T-cell (primary cell): ENCODE measurements around the gene ETS1. TPM values are rescaled to one million over a fixed set of nuclear protein-coding genes. Genes with fewer than 3 reads are reported as not detected.
A peak's percentile ranks its signal among the peaks of the same experiment; 100 is the strongest.

Experiments used
- ATAC-seq, 4 experiments: fragments of 200-7000 bp in 3 of 4; fragments of 150-1000 bp in 1 of 4; cut with Tn5 transposase; replicated peaks in 1 of 4; 1 replicate in 3 of 4; 2 replicates in 1 of 4; pipeline ENCODE4 v1.10.0; 2021; ENCODE audit warnings: moderate library complexity in 3 of 4, mild to moderate bottlenecking in 2 of 4, moderate number of reproducible peaks in 1 of 4
- CTCF ChIA-PET, 2 donors: fragments of 300-600 bp; sonication (Branson Sonifier 250); formaldehyde crosslinking; loops; one replicate each; lab custom pipeline; 2022; ENCODE audit warnings: antibody characterized with exemption in 2 of 2; lab: Charles Lee
- POLR2A ChIA-PET, 2 donors: fragments of 300-600 bp; sonication (Branson Sonifier 250); formaldehyde crosslinking; loops; one replicate each; lab custom pipeline; 2022; ENCODE audit warnings: antibody characterized with exemption in 2 of 2; lab: Charles Lee
- DNase-seq, 35 experiments: peaks; one replicate each; pipeline versions ENCODE4 v3.0.0 to v3.0.0-alpha.2; 2013 to 2023
- H3K27ac ChIP-seq: one replicate; pipeline ENCODE4 v1.5.1; 2013; ENCODE audit warnings: low read length
- H3K27me3 ChIP-seq, 2 experiments: replicated peaks in 1 of 2; 1 replicate in 1 of 2; 2 replicates in 1 of 2; pipeline versions ENCODE4 v1.6.1 to v1.7.0; 2013; ENCODE audit warnings: low read length in 1 of 2, mixed read lengths in 1 of 2; ENCODE audit not compliant: control insufficient read depth in 2 of 2, insufficient read depth in 2 of 2; ENCODE audit errors: extremely low read depth in 1 of 2
- H3K36me3 ChIP-seq, 2 donors: 1 replicate in 1 of 2; 2 replicates in 1 of 2; pipeline versions ENCODE4 v1.6.1 to v1.7.0; 2013; ENCODE audit warnings: low read length in 1 of 2; ENCODE audit not compliant: control insufficient read depth in 2 of 2, insufficient read depth in 1 of 2; ENCODE audit errors: extremely low read depth in 1 of 2
- H3K4me1 ChIP-seq, 2 experiments: 1 replicate in 1 of 2; 2 replicates in 1 of 2; pipeline versions ENCODE4 v1.6.1 to v1.7.0; 2013; ENCODE audit warnings: low read length in 2 of 2, mixed read lengths in 1 of 2; ENCODE audit not compliant: insufficient read depth in 2 of 2, control insufficient read depth in 1 of 2; ENCODE audit errors: extremely low read depth in 1 of 2
- H3K4me3 ChIP-seq, 2 donors: 1 replicate in 1 of 2; 2 replicates in 1 of 2; pipeline versions ENCODE4 v1.5.1 to v1.7.0; 2013; ENCODE audit warnings: mild to moderate bottlenecking in 2 of 2, low read length in 1 of 2, moderate library complexity in 1 of 2; ENCODE audit not compliant: control insufficient read depth in 1 of 2; ENCODE audit errors: extremely low read depth in 1 of 2
- H3K9me3 ChIP-seq: 2 replicates; pipeline ENCODE4 v1.7.0; 2013
- H3K27ac Mint-ChIP-seq, 2 donors: one replicate each; pipeline ENCODE4 v1.8.0; 2020 to 2021; ENCODE audit warnings: mild to moderate bottlenecking in 2 of 2, mixed read lengths in 2 of 2
- H3K27me3 Mint-ChIP-seq, 2 donors: one replicate each; pipeline ENCODE4 v1.8.0; 2021 to 2022; ENCODE audit warnings: mixed read lengths in 2 of 2
- H3K36me3 Mint-ChIP-seq: one replicate; pipeline ENCODE4 v1.8.0; 2021; ENCODE audit warnings: mixed read lengths
- H3K4me1 Mint-ChIP-seq, 3 donors: one replicate each; pipeline ENCODE4 v1.8.0; 2020 to 2022; ENCODE audit warnings: mixed read lengths in 3 of 3, mild to moderate bottlenecking in 1 of 3
- H3K4me3 Mint-ChIP-seq, 3 donors: one replicate each; pipeline ENCODE4 v1.8.0; 2020 to 2022; ENCODE audit warnings: mild to moderate bottlenecking in 3 of 3, mixed read lengths in 3 of 3, moderate library complexity in 3 of 3
- H3K9me3 Mint-ChIP-seq, 3 donors: one replicate each; pipeline ENCODE4 v1.8.0; 2020 to 2022; ENCODE audit warnings: mixed read lengths in 3 of 3
- WGBS: methylation state at CpG from one replicate; pipeline ENCODE4 v1.1.5; 2013; ENCODE audit warnings: missing lambda C conversion rate; ENCODE audit not compliant: insufficient coverage; 5-methylcytosine and 5-hydroxymethylcytosine counted together
- total RNA-seq, 35 experiments: library from RNA in 6 of 35; stranded (reverse) in 6 of 35; fragments of 120-200 nt in 1 of 35; gene quantifications; one replicate each; pipeline versions ENCODE4 v1.2.1 to v1.2.4 and lab custom pipeline; 2013 to 2026

ETS1 gene
- total RNA-seq, 5 donors from 2014 or later (not counting 1 experiment from before 2014, with no cell fraction given) = 773 to 1,065 (median 854) TPM

DNA sequence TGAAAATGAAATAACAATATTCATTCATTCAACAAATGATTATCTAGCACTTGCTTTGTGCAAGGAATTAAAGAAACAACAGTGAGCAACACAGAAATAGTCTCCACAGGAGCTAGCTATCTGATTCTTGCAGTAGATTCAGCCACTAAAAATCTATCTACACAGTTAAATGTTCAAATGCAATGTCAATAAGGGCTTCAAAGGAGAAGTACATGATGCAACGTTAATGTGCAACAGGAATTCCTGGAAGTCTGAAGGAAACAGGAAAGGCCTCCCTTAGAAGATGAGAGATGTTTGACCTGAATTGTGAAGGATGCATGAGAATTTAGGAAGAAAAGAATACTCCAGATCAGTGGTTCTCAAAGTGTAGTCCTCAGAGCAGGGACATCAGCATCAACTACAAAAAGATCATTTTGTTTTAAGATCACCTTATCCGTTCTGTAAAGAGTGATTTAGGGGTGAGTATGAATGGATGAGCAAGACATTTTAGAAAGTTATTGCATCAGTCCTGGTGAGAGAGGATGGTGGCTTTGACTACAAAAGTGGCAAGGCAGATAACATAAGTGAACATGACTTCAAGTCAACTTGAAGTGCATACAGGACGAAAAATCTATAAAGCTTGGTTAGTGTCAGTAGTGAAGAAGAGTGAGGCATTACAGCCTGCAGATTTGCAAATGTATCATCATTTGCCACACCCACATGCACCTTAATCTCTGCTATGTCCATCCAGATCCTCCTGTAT, 96.0 kb downstream of the ETS1 start:
- DNase-seq (no peak), ATAC-seq (peak in 1 of 4 experiments; percentile 22)
- Histone ChIP-seq H3K4me3 (no peak overlapping the region), H3K4me1 (peaks cover 78 to 92% of the 10 kb centered on the region in 2 experiments), H3K36me3 (peaks cover 9 to 81% of the 10 kb centered on the region in 2 donors), H3K27me3 (no peaks in the 10 kb centered on the region), H3K9me3 (no peaks in the 10 kb centered on the region), H3K27ac (peak overlapping the region; percentile 78)
- H3K27me3 Mint-ChIP-seq = no peaks in the 10 kb centered on the region
- POLR2A ChIA-PET = interaction anchor here (0.6 to 1.7 kb wide), 9 partner anchors 9 to 168 kb away, joined by 3 to 15 read pairs (median 4); no protein-coding TSS in a partner anchor
- H3K4me3 Mint-ChIP-seq = peak overlapping the region; percentile 64 to 99 (median 70)
- H3K4me1 Mint-ChIP-seq = peaks cover 97 to 100% (median 97%) of the 10 kb centered on the region in 3 donors
- H3K27ac Mint-ChIP-seq = peak overlapping the region; percentile 92 to 96
- H3K9me3 Mint-ChIP-seq = no peaks in the 10 kb centered on the region
- peaks cover 77% of the 10 kb centered on the region for H3K36me3 Mint-ChIP-seq
- CTCF ChIA-PET = interaction anchor here (0.5 to 5.4 kb wide), 8 partner anchors 11 to 173 kb away, joined by 3 to 30 read pairs (median 3); no protein-coding TSS in a partner anchor
- WGBS = no CpG with 5 or more reads among the region's 3 CpGs

DNA sequence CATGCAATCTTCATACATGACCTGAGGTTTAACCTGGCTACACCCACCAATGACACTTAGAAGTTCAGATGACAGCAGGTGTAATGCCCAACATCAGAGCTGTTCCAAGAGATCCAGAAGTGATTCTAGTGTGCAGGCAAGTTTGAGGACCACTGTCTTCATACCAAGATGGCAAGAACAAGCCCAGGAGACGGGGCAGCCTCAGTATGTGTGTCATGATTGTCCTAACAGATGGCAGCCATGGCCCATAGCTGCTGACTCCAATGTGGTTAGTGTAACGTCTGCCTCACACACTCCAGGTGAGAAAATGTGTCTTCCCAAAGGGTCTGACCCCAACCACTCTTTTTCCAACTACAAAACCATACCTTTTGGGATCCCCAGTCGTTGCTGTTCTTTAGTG, 97.3 kb downstream of the ETS1 start:
- H3K4me1 ChIP-seq = peaks cover 77 to 91% of the 10 kb centered on the region in 2 experiments
- POLR2A ChIA-PET = interaction anchor here (0.6 to 2.9 kb wide), 10 partner anchors 13 to 219 kb away, joined by 3 to 15 read pairs (median 4); no protein-coding TSS in a partner anchor
- peak overlapping the region; percentile 92 to 96 for H3K27ac Mint-ChIP-seq
- ATAC-seq = no peak
- CTCF ChIA-PET = interaction anchor here (0.6 to 5.4 kb wide), 10 partner anchors 10 to 205 kb away, joined by 3 to 30 read pairs (median 4); no protein-coding TSS in a partner anchor
- H3K9me3 Mint-ChIP-seq = no peaks in the 10 kb centered on the region
- H3K36me3 Mint-ChIP-seq = peaks cover 82% of the 10 kb centered on the region
- no peaks in the 10 kb centered on the region for H3K27me3 Mint-ChIP-seq
- no peak for DNase-seq
- peak overlapping the region; percentile 17 to 99 (median 53) for H3K4me3 Mint-ChIP-seq
- H3K27ac ChIP-seq = peak overlapping the region; percentile 78
- no peaks in the 10 kb centered on the region for H3K9me3 ChIP-seq
- no peaks in the 10 kb centered on the region for H3K27me3 ChIP-seq
- peaks cover 9 to 88% of the 10 kb centered on the region in 2 donors for H3K36me3 ChIP-seq
- no CpG with 5 or more reads among the region's 3 CpGs for WGBS
- H3K4me1 Mint-ChIP-seq = peaks cover 97 to 100% (median 97%) of the 10 kb centered on the region in 3 donors
- H3K4me3 ChIP-seq = no peak overlapping the region

DNA sequence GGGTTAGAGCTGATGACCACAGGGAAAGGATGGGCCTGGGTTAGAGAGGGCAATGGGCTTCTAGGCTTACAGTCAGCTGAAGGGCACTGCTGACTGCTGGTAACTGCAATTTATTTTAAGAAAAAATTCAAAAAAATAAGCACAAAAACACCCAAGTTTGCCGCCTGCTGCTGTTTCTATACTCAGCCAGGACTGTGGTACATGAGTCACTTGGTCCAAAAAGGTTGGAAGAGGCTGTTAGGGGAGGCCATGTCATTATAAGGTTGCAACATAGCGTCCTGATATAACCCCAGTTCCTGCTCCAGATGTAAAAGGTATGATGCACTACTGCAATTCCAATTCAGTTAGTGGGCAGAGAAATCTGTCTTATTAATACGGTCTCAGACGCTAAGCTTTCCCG, 98.9 kb downstream of the ETS1 start:
- peaks cover 87% of the 10 kb centered on the region for H3K36me3 Mint-ChIP-seq
- H3K9me3 Mint-ChIP-seq = no peaks in the 10 kb centered on the region
- Histone ChIP-seq H3K4me1 (peaks cover 86 to 91% of the 10 kb centered on the region in 2 experiments), H3K36me3 (peaks cover 9 to 95% of the 10 kb centered on the region in 2 donors), H3K27me3 (no peaks in the 10 kb centered on the region), H3K9me3 (no peaks in the 10 kb centered on the region), H3K4me3 (peak overlapping the region in 1 of 2 donors; percentile 35), H3K27ac (peak overlapping the region; percentile 78)
- ATAC-seq (peak in 3 of 4 experiments; percentile 44 to 54 (median 46)), DNase-seq (no peak)
- H3K4me3 Mint-ChIP-seq = peak overlapping the region; percentile 17 to 99 (median 32)
- WGBS = no CpG with 5 or more reads among the region's 5 CpGs
- peaks cover 98 to 100% (median 98%) of the 10 kb centered on the region in 3 donors for H3K4me1 Mint-ChIP-seq
- H3K27ac Mint-ChIP-seq = peak overlapping the region; percentile 92 to 96
- ChIA-PET POLR2A (interaction anchor here in 1 of 2 donors (0.6 to 2.9 kb wide), 3 partner anchors 10 to 323 kb away, joined by 3 to 13 read pairs (median 4); no protein-coding TSS in a partner anchor), CTCF (interaction anchor here in 1 of 2 donors (1.2 to 2.1 kb wide), 2 partner anchors 10 to 32 kb away, joined by 3 to 5 read pairs; no protein-coding TSS in a partner anchor)
- H3K27me3 Mint-ChIP-seq = no peaks in the 10 kb centered on the region

DNA sequence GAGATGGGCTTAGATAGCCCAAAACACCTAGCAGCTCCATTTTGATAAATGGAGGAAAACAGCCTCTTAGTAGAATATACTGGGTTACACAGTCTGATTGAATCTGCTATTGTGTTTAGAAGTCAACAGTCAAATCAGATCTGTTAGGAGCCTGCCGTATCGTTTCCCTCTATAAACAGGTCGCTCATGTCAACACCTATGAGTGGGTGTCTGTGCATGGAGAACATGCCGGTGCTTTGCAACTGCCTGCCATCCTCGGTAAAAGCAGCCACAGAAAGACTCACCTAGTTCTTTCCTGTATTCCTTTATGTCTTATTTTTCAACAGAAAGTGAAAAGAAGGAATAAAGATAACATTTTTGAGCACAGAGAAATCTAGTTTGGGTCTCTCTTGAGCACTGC, 99.4 kb downstream of the ETS1 start:
- Histone ChIP-seq H3K9me3 (no peaks in the 10 kb centered on the region), H3K27ac (peak overlapping the region; percentile 78), H3K4me3 (peak overlapping the region in 1 of 2 donors; percentile 35), H3K4me1 (peaks cover 86 to 91% of the 10 kb centered on the region in 2 experiments), H3K36me3 (peaks cover 6 to 95% of the 10 kb centered on the region in 2 donors), H3K27me3 (no peaks in the 10 kb centered on the region)
- ChIA-PET CTCF (interaction anchor here in 1 of 2 donors (1.1 to 2.1 kb wide), 3 partner anchors 9 to 32 kb away, joined by 3 to 5 read pairs (median 3); no protein-coding TSS in a partner anchor), POLR2A (interaction anchor here (0.6 to 2.9 kb wide), 5 partner anchors 9 to 323 kb away, joined by 3 to 13 read pairs (median 4); no protein-coding TSS in a partner anchor)
- WGBS = no CpG with 5 or more reads among the region's 5 CpGs
- Mint-ChIP-seq H3K9me3 (no peaks in the 10 kb centered on the region), H3K36me3 (peaks cover 92% of the 10 kb centered on the region), H3K27me3 (no peaks in the 10 kb centered on the region), H3K4me1 (peaks cover 98 to 100% (median 98%) of the 10 kb centered on the region in 3 donors), H3K27ac (peak overlapping the region; percentile 92 to 96), H3K4me3 (peak overlapping the region; percentile 17 to 99 (median 32))
- DNase-seq = no peak
- ATAC-seq = peak; percentile 22 to 30 (median 28)

DNA sequence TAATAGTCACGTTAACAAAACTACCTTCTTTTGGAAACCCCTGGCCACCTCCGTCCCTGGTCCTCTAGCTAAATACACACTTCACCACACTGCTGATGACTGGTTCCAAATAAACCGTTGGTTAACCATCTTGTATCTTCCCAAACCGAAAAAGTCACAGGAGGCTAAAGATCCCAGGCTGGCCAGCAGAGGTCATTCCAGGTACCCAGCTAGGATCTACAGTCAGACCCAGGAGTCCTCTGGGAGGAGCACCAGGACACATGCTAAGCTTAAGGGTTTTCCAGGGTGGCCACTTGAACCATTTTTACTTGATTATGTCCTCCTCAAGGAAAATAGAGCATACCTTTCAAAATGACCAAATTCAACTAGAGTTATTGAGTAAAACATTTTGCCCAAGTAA, 103.2 kb downstream of the ETS1 start:
- no peak for DNase-seq
- peaks cover 95% of the 10 kb centered on the region for H3K36me3 Mint-ChIP-seq
- H3K27ac Mint-ChIP-seq = peak overlapping the region; percentile 98
- H3K27me3 Mint-ChIP-seq = no peaks in the 10 kb centered on the region
- Histone ChIP-seq H3K27ac (peak overlapping the region; percentile 96), H3K4me1 (peaks cover 79 to 85% of the 10 kb centered on the region in 2 experiments), H3K4me3 (peak overlapping the region in 1 of 2 donors; percentile 11), H3K36me3 (peaks cover 0 to 98% of the 10 kb centered on the region in 2 donors), H3K9me3 (no peaks in the 10 kb centered on the region), H3K27me3 (no peaks in the 10 kb centered on the region)
- H3K4me1 Mint-ChIP-seq = peaks cover 98 to 100% (median 98%) of the 10 kb centered on the region in 3 donors
- no peak for ATAC-seq
- peak overlapping the region; percentile 63 to 99 (median 77) for H3K4me3 Mint-ChIP-seq
- ChIA-PET CTCF (interaction anchor here (0.6 to 2.4 kb wide), 7 partner anchors 7 to 161 kb away, joined by 3 to 10 read pairs (median 4); no protein-coding TSS in a partner anchor), POLR2A (interaction anchor here (0.6 to 1.3 kb wide), 9 partner anchors 8 to 151 kb away, joined by 3 to 9 read pairs (median 4); no protein-coding TSS in a partner anchor)
- no peaks in the 10 kb centered on the region for H3K9me3 Mint-ChIP-seq
- 37% methylated on average over 2 of the region's 4 CpGs for WGBS
